ENCODE results near the gene GNG3. TPM values are rescaled to one million over a fixed set of nuclear protein-coding genes. Genes with fewer than 3 reads are reported as not detected.
"Not testable (repeated sequence)": the region's sequence is repeated elsewhere in the genome, so short reads cannot be mapped to it uniquely, and the experiment has no call there.

The GNG3 gene
- not detected in 2 replicates for total RNA-seq (2014; rRNA removed)
- 0.15 TPM for polyA plus RNA-seq (2012)

- DNase-seq (ENCODE audit: low read depth) = no peak
Measured at GRCh38 chr11:62707277-62707861, at the start of gene GNG3, which contains the start of gene BSCL2. TSS of gene GNG3 (plus strand) at chr11:62707676. CDS start at chr11:62708296, 620 bp downstream. TSS of gene BSCL2 (minus strand) at chr11:62707424. CDS start at chr11:62707195, 229 bp downstream.

- DNase-seq (ENCODE audit: low read depth) = peak; percentile 44
Measured at GRCh38 chr11:62664405-62665074, 42.9 kb upstream of the GNG3 start.

GRCh38 chr11:62665075-62665598 is 42.3 kb upstream of the GNG3 start, which contains the start of the genes C11orf98 and CSKMT:
TSS of gene C11orf98 (minus strand) at chr11:62665210. CDS start at chr11:62665169, 41 bp downstream.
TSS of gene CSKMT (plus strand) at chr11:62665312. CDS start at chr11:62665880, 568 bp downstream.
- peak; percentile 92 for DNase-seq (ENCODE audit: low read depth)

GRCh38 chr11:62665599-62666258 is 41.7 kb upstream of the GNG3 start:
- DNase-seq (ENCODE audit: low read depth) = peak; percentile 52

GRCh38 chr11:62666259-62666926 is 41.1 kb upstream of the GNG3 start:
- DNase-seq (ENCODE audit: low read depth) = no peak

GRCh38 chr11:62667460-62667859 is 40.0 kb upstream of the GNG3 start:
- DNase-seq (ENCODE audit: low read depth) = no peak

- DNase-seq (ENCODE audit: low read depth) = no peak
Measured at GRCh38 chr11:62669420-62670161, 37.9 kb upstream of the GNG3 start.

- DNase-seq (ENCODE audit: low read depth) = no peak
Measured at GRCh38 chr11:62671236-62671607, 36.3 kb upstream of the GNG3 start.

- peak; percentile 88 for DNase-seq (ENCODE audit: low read depth)
Measured at GRCh38 chr11:62671608-62672389, 35.7 kb upstream of the GNG3 start, which contains the start of the genes LBHD1 and UQCC3. TSS of gene LBHD1 (minus strand) at chr11:62672267. CDS start at chr11:62670031, 2,236 bp downstream. TSS of gene UQCC3 (plus strand) at chr11:62671673. CDS start at chr11:62671746, 73 bp downstream.

GRCh38 chr11:62673196-62673525 is 34.3 kb upstream of the GNG3 start:
- DNase-seq (ENCODE audit: low read depth) = no peak

- not testable (repeated sequence) for DNase-seq (ENCODE audit: low read depth)
Measured at GRCh38 chr11:62675415-62675814, 32.1 kb upstream of the GNG3 start.

- no peak for DNase-seq (ENCODE audit: low read depth)
Measured at GRCh38 chr11:62676698-62677097, 30.8 kb upstream of the GNG3 start.

GRCh38 chr11:62677156-62677555 is 30.3 kb upstream of the GNG3 start:
- no peak for DNase-seq (ENCODE audit: low read depth)

- no peak for DNase-seq (ENCODE audit: low read depth)
Measured at GRCh38 chr11:62677714-62678113, 29.8 kb upstream of the GNG3 start.

GRCh38 chr11:62678433-62678769 is 29.1 kb upstream of the GNG3 start:
- DNase-seq (ENCODE audit: low read depth) = no peak

- DNase-seq (ENCODE audit: low read depth) = peak; percentile 91
Measured at GRCh38 chr11:62678770-62679696, 28.4 kb upstream of the GNG3 start, which contains the start of gene UBXN1. TSS of gene UBXN1 (minus strand) at chr11:62679073. CDS start at chr11:62678923, 150 bp downstream.

GRCh38 chr11:62680825-62681240 is 26.6 kb upstream of the GNG3 start:
- peak; percentile 87 for DNase-seq (ENCODE audit: low read depth)

GRCh38 chr11:62682518-62682917 is 25.0 kb upstream of the GNG3 start:
- no peak for DNase-seq (ENCODE audit: low read depth)
